BE2C (cell line): ENCODE results near the gene MUC5AC.

ENCODE experiments used
- DNase-seq: peaks from one replicate; pipeline ENCODE4 v3.0.0-alpha.2; 2020
- H3K27me3 ChIP-seq: fragments of 250-450 bp; sonication (Bioruptor Pico); 2 replicates; pipeline ENCODE4 v1.5.1; 2020; ENCODE audit warnings: mild to moderate bottlenecking
- H3K36me3 ChIP-seq: fragments of 250-450 bp; sonication (Bioruptor Pico); 2 replicates; pipeline ENCODE4 v1.5.1; 2020; ENCODE audit warnings: mild to moderate bottlenecking
- H3K4me1 ChIP-seq: fragments of 250-450 bp; sonication (Bioruptor Pico); 2 replicates; pipeline ENCODE4 v1.5.1; 2020
- H3K4me3 ChIP-seq: 2 replicates; pipeline ENCODE4 v1.5.1; 2011; ENCODE audit warnings: low read depth, low read length
- H3K9me3 ChIP-seq: fragments of 250-450 bp; sonication (Bioruptor Pico); 2 replicates; pipeline ENCODE4 v1.5.1; 2020
- TF ChIP-seq, protein P1 (sequence below): IDR thresholded peaks from 2 replicates; pipeline ENCODE4 v1.5.1; 2012; ENCODE audit warnings: mild to moderate bottlenecking, low read depth, low read length

MUC5AC gene

DNA sequence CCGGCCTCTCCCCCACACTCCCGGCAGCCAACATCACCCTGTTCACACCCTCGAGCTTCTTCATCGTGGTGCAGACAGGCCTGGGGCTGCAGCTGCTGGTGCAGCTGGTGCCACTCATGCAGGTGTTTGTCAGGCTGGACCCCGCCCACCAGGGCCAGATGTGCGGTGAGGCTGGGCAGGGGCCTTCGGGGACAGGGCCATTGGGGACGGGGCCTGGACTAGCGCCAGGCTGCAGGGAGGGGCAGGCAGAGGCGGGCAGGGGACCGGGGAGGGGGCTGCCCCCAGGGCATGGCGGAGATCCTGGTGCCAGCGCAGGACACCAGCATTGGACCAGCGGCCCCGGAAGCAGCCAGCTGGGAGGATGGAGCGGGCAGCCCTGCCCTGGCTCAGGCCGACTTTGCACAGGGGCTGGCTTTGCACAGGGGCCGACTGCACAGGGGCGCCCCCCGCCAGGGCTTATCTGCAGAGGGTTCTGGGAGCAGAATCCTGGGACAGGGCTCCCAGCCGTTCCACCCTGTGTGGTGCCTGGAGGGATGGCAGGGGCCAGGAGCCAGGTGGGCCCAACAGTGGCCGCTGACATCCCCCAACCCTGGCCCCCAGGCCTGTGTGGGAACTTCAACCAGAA lies 73.8 kb downstream of the MUC5AC start:
- no peaks in the 10 kb centered on the region for H3K36me3 ChIP-seq
- H3K27me3 ChIP-seq: peaks cover 17% of the 10 kb centered on the region
- TF ChIP-seq, protein P1, sequence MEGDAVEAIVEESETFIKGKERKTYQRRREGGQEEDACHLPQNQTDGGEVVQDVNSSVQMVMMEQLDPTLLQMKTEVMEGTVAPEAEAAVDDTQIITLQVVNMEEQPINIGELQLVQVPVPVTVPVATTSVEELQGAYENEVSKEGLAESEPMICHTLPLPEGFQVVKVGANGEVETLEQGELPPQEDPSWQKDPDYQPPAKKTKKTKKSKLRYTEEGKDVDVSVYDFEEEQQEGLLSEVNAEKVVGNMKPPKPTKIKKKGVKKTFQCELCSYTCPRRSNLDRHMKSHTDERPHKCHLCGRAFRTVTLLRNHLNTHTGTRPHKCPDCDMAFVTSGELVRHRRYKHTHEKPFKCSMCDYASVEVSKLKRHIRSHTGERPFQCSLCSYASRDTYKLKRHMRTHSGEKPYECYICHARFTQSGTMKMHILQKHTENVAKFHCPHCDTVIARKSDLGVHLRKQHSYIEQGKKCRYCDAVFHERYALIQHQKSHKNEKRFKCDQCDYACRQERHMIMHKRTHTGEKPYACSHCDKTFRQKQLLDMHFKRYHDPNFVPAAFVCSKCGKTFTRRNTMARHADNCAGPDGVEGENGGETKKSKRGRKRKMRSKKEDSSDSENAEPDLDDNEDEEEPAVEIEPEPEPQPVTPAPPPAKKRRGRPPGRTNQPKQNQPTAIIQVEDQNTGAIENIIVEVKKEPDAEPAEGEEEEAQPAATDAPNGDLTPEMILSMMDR: no peak
- no peaks in the 10 kb centered on the region for H3K9me3 ChIP-seq
- H3K4me1 ChIP-seq: no peaks in the 10 kb centered on the region
- peak; percentile 9 for DNase-seq
- no peak overlapping the region for H3K4me3 ChIP-seq

DNA sequence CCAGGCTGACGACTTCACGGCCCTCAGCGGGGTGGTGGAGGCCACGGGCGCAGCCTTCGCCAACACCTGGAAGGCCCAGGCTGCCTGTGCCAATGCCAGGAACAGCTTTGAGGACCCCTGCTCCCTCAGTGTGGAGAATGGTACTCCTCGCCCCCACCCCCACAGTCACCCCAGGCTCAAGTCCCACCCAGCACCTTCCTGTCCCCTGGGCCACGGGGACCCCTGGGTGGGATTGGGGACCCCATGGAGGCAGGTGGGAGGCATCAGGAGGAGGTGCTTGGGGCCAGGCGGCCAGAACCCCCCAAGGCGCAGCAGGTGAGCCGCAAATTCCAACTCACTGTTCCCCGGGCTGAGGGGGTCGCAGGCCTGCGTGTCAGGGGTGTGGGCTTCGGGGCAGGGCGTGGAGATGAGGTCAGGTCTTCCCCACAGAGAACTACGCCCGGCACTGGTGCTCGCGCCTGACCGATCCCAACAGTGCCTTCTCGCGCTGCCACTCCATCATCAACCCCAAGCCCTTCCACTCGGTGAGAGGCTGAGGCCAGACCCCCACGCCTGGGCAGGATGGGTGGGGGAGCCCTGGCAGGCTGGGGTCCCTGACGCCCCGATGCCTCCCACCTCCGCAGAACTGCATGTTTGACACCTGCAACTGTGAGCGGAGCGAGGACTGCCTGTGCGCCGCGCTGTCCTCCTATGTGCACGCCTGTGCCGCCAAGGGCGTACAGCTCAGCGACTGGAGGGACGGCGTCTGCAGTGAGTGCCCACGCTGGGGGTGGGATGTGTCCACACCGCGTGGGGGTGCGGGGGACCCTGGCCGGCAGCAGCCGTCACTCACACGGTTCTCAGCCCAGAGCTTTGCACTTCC lies 74.5 kb downstream of the MUC5AC start:
- no peaks in the 10 kb centered on the region for H3K9me3 ChIP-seq
- H3K4me1 ChIP-seq: no peaks in the 10 kb centered on the region
- no peaks in the 10 kb centered on the region for H3K36me3 ChIP-seq
- peaks cover 17% of the 10 kb centered on the region for H3K27me3 ChIP-seq
- H3K4me3 ChIP-seq: no peak overlapping the region
- TF ChIP-seq, protein P1: no peak
- peak; percentile 3 for DNase-seq

DNA sequence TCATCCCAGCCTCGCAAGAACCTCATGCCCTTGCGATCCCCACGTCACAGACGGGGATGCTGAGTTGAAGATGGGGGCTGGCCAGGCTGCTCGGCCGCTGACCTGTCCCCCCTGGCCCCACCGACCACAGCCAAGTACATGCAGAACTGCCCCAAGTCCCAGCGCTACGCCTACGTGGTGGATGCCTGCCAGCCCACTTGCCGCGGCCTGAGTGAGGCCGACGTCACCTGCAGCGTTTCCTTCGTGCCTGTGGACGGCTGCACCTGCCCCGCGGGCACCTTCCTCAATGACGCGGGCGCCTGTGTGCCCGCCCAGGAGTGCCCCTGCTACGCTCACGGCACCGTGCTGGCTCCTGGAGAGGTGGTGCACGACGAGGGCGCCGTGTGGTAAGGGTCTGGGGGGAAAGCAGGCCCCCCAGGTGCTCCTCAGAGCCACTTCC lies 75.1 kb downstream of the MUC5AC start:
- Histone ChIP-seq H3K27me3 (peaks cover 17% of the 10 kb centered on the region), H3K9me3 (no peaks in the 10 kb centered on the region), H3K4me3 (no peak overlapping the region), H3K36me3 (no peaks in the 10 kb centered on the region), H3K4me1 (no peaks in the 10 kb centered on the region)
- TF ChIP-seq, protein P1: no peak
- peak; percentile 4 for DNase-seq

DNA sequence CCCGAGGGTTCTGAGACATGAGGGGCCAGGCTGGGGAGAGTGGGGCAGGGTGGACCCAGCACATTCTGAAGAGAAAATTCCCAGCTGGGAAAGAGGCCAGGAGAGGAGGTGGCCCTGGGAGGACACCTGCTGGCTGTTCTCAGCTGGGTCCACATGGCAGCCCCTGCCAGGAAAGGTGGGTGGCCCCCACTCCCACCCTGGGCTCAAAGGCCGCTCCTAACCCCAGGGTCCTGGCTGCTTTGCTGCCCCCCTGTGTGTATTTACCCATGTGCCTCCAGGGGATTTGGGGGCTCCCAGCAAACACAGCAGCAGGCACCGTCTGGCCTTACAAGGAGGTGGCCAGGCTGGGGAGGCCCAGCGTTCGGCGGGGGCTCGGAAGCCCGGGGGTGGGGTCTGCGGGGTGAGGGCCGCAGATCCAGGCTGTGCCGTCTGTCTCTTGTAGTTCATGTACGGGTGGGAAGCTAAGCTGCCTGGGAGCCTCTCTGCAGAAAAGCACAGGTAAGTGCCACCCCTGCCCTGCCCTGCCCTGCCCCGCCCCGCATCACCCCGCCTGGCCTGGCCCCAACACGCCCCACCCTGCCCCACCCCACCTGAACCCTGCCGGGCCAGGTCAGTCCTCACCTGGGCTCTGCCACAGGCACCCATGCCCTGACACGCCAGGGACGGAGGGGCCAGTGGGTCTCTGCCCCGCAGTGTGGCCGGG lies 75.7 kb downstream of the MUC5AC start:
- Histone ChIP-seq H3K4me3 (no peak overlapping the region), H3K4me1 (no peaks in the 10 kb centered on the region), H3K27me3 (peaks cover 17% of the 10 kb centered on the region), H3K9me3 (no peaks in the 10 kb centered on the region), H3K36me3 (no peaks in the 10 kb centered on the region)
- DNase-seq: peak; percentile 3
- TF ChIP-seq, protein P1: no peak

DNA sequence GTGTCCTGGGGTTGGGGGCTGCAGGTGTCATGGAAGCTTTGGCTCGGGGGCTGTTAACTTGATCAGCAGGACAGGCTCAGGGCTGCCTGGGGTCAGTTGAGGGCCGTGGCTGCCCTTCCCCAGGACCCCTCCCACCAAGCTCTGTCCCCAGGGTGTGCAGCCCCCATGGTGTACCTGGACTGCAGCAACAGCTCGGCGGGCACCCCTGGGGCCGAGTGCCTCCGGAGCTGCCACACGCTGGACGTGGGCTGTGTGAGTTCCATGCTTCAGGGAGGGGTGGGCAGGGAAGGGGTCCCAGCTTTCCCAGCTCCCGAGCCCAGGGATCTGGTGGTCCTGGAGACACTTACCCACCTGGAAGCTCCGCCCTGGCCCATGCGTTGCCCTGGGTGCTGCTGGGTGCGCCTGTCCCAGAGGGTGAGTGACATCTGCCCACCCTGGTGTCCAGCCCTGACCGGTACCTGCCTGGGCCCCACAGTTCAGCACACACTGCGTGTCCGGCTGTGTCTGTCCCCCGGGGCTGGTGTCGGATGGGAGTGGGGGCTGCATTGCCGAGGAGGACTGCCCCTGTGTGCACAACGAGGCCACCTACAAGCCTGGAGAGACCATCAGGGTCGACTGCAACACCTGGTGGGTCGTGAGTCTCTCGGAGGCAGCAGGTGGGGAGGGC lies 76.4 kb downstream of the MUC5AC start:
- peak; percentile 1 for DNase-seq
- Histone ChIP-seq H3K4me1 (no peaks in the 10 kb centered on the region), H3K36me3 (no peaks in the 10 kb centered on the region), H3K27me3 (peaks cover 17% of the 10 kb centered on the region), H3K4me3 (no peak overlapping the region), H3K9me3 (no peaks in the 10 kb centered on the region)
- TF ChIP-seq, protein P1: no peak
